ENCODE measurements around the gene TIE1. TPM values are rescaled to one million over a fixed set of nuclear protein-coding genes. Genes with fewer than 3 reads are reported as not detected.

Gene TIE1
- total and polyA plus RNA-seq, 2 experiments from 2014 or later, result 0.21 TPM; not detected in 1

DNA sequence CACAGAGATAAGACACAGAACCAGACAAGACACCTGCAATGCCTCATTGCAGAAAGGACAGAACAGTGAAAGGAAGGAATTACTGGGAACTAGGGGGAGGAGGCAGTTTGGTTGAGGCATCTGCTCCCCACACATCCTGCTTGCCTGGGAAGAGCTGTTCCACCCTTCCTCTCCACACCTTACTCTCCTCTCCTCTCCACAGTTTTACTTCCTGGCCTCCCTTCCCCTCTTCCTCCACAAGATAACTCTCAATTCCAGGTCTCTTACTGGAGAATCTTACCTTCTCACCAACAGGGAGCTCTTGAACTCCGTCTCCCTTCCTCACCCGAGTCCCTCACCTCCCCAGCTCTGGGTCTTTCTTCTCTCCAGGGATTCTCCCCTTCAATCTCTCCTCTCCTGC, 64.9 kb downstream of the TIE1 start:
- Histone ChIP-seq H3K79me2 (ENCODE audit: insufficient read depth) (peaks cover 86% of the 10 kb centered on the region), H3K9me3 (ENCODE audit: low read depth) (no peaks in the 10 kb centered on the region), H3K27me3 (replicated peaks; ENCODE audit: insufficient read depth) (no peaks in the 10 kb centered on the region), H3K4me3 (0 out of 2 replicates have a peak overlapping the region, but pooled peaks have one; percentile 98), H2AFZ (no peak overlapping the region), H4K20me1 (ENCODE audit: insufficient read depth) (no peaks in the 10 kb centered on the region), H3K4me1 (ENCODE audit: insufficient read depth) (peaks cover 19% of the 10 kb centered on the region), H3K9ac (peak overlapping the region; percentile 99), H3K4me2 (ENCODE audit: unreplicated experiment) (no peak overlapping the region), H3K36me3 (ENCODE audit: low read depth) (peaks cover 20% of the 10 kb centered on the region), H3K27ac (peak overlapping the region; percentile 90; the same call in 1 of the 2 replicates), H3F3A (ENCODE audit: insufficient read depth) (peaks cover 53% of the 10 kb centered on the region), H3K9me2 (ENCODE audit: insufficient read depth) (no peaks in the 10 kb centered on the region)
- DNase-seq, result no peak
- TF ChIP-seq EZH2 (IDR thresholded peaks at IDR 0.05; ENCODE audit: insufficient read depth, poor library complexity, severe bottlenecking) (no peak), EZH2phosphoT487 (IDR thresholded peaks at IDR 0.05; ENCODE audit: insufficient read depth, low read depth) (no peak)
- in situ Hi-C loops (cut with MboI), result no loop called here
- 94 to 98% methylated on average over 2 of the region's 2 CpGs for WGBS, 2 experiments (ENCODE audit: low coverage in 1 of 2, low lambda C conversion rate in 2 of 2, missing lambda C conversion rate in 2 of 2)

DNA sequence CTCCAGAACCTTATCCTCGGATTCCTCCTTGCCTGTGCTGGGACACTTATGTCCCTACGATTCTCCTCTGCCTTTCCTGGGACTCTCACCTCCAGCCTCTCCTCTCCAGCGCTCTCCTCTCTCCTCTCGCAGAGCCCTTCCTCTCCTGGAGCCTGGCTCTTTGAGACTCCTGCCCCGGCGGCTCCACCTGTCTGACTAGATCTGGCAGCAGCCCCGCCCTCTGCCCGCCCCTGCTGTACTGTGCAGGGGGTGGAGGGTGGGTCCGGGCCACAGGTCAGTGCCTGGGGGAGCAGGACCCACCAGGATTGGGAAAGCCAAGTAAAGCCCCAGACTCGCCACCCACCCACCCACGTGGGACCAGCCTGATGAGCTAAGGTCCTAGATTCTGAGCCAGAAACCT, 65.4 kb downstream of the TIE1 start:
- no peaks in the 10 kb centered on the region for H3K9me3 ChIP-seq (ENCODE audit: low read depth)
- peak overlapping the region; percentile 99 for H3K9ac ChIP-seq
- H3K27ac ChIP-seq, result peak overlapping the region; percentile 90
- DNase-seq, result no peak
- peaks cover 84% of the 10 kb centered on the region for H3K79me2 ChIP-seq (ENCODE audit: insufficient read depth)
- H2AFZ ChIP-seq, result no peak overlapping the region
- H3K4me2 ChIP-seq (ENCODE audit: unreplicated experiment), result peak overlapping the region; percentile 93
- peaks cover 20% of the 10 kb centered on the region for H3K36me3 ChIP-seq (ENCODE audit: low read depth)
- in situ Hi-C loops (cut with MboI), result no loop called here
- no peaks in the 10 kb centered on the region for H4K20me1 ChIP-seq (ENCODE audit: insufficient read depth)
- TF ChIP-seq EZH2phosphoT487 (IDR thresholded peaks at IDR 0.05; ENCODE audit: insufficient read depth, low read depth) (no peak), EZH2 (IDR thresholded peaks at IDR 0.05; ENCODE audit: insufficient read depth, poor library complexity, severe bottlenecking) (no peak)
- H3K9me2 ChIP-seq (ENCODE audit: insufficient read depth), result no peaks in the 10 kb centered on the region
- H3K27me3 ChIP-seq (replicated peaks; ENCODE audit: insufficient read depth), result no peaks in the 10 kb centered on the region
- WGBS, 2 experiments (ENCODE audit: low coverage in 1 of 2, low lambda C conversion rate in 2 of 2, missing lambda C conversion rate in 2 of 2), result 68 to 79% methylated on average over 4 to 11 of the region's 11 CpGs
- H3K4me3 ChIP-seq, result peak overlapping the region; percentile 98
- peaks cover 54% of the 10 kb centered on the region for H3F3A ChIP-seq (ENCODE audit: insufficient read depth)
- H3K4me1 ChIP-seq (ENCODE audit: insufficient read depth), result peaks cover 18% of the 10 kb centered on the region

GRCh38 chr1:43366601-43367025, 65.8 kb downstream of the TIE1 start:
- 39 to 41% methylated on average over 5 of the region's 5 CpGs for WGBS, 2 experiments (ENCODE audit: low coverage in 1 of 2, low lambda C conversion rate in 2 of 2, missing lambda C conversion rate in 2 of 2)
- Histone ChIP-seq H3K79me2 (ENCODE audit: insufficient read depth) (peaks cover 83% of the 10 kb centered on the region), H3K9ac (peak overlapping the region; percentile 99), H3K4me3 (peak overlapping the region; percentile 98), H3K9me2 (ENCODE audit: insufficient read depth) (no peaks in the 10 kb centered on the region), H3K4me1 (ENCODE audit: insufficient read depth) (peaks cover 13% of the 10 kb centered on the region), H3F3A (ENCODE audit: insufficient read depth) (peaks cover 54% of the 10 kb centered on the region), H3K9me3 (ENCODE audit: low read depth) (no peaks in the 10 kb centered on the region), H3K27ac (peak overlapping the region; percentile 90), H4K20me1 (ENCODE audit: insufficient read depth) (no peaks in the 10 kb centered on the region), H2AFZ (no peak overlapping the region), H3K36me3 (ENCODE audit: low read depth) (peaks cover 18% of the 10 kb centered on the region), H3K4me2 (ENCODE audit: unreplicated experiment) (peak overlapping the region; percentile 93), H3K27me3 (replicated peaks; ENCODE audit: insufficient read depth) (no peaks in the 10 kb centered on the region)
- no peak for TF ChIP-seq EZH2phosphoT487 (IDR thresholded peaks at IDR 0.05; ENCODE audit: insufficient read depth, low read depth)
- TF ChIP-seq EZH2 (IDR thresholded peaks at IDR 0.05; ENCODE audit: insufficient read depth, poor library complexity, severe bottlenecking), result no peak
- in situ Hi-C loops (cut with MboI), result no loop called here
- no peak for DNase-seq

DNA sequence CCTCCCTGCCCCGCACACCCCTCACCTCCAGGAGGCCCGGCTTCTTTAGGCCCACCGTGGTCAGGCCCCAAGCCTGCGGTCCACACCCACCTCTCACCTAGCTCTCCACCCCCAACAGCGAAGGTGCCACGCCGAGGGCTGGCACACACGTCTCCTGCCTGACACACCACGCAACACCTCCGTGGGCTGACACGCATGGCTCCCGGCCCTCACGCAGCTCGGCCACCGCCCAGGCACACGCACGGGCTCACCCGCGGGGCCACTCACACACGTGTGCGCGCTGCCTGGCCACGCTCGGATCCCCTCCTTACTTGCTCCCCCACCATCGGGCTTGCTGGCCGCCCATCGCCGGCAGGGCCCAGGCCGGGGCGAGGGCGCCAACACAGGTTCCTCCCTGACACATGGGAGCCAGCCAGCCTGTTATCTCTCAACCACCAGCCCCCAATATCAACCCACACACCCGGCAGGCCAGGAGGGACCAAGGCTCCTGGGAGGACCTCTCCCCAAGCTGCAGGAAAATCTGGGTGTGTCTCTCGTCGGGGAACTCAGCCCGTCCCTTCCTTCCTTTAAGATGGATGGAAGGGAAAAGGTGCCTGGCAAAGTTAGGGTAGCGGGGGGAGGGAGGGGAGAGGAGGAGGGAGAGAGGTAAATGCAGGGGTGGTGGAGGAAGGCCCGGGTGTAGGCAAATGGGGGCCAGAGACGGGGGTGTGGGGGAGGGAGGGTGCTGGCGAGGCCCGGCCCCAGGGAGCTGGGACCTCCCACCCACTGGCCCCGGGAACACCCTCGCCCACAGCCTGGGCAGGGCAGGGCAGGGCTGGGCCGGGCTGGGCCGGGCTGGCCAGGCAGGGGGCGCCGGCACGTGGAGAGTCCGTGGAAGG, 66.5 kb downstream of the TIE1 start:
- 5 to 7% methylated on average over 32 to 42 of the region's 48 CpGs for WGBS, 2 experiments (ENCODE audit: low coverage in 1 of 2, low lambda C conversion rate in 2 of 2, missing lambda C conversion rate in 2 of 2)

More for the DNA sequence above, 66.5 kb downstream of the TIE1 start:
- DNase-seq, result peak; percentile 74
- Histone ChIP-seq H3K9me3 (ENCODE audit: low read depth) (no peaks in the 10 kb centered on the region), H4K20me1 (ENCODE audit: insufficient read depth) (no peaks in the 10 kb centered on the region), H3K36me3 (ENCODE audit: low read depth) (peaks cover 14% of the 10 kb centered on the region), H3F3A (ENCODE audit: insufficient read depth) (peaks cover 54% of the 10 kb centered on the region), H3K4me2 (ENCODE audit: unreplicated experiment) (peak overlapping the region; percentile 93), H3K27ac (peak overlapping the region; percentile 90), H3K4me3 (peak overlapping the region; percentile 98), H3K9ac (peak overlapping the region; percentile 99), H3K79me2 (ENCODE audit: insufficient read depth) (peaks cover 80% of the 10 kb centered on the region), H3K27me3 (replicated peaks; ENCODE audit: insufficient read depth) (no peaks in the 10 kb centered on the region), H2AFZ (peak overlapping the region; percentile 43), H3K9me2 (ENCODE audit: insufficient read depth) (no peaks in the 10 kb centered on the region), H3K4me1 (ENCODE audit: insufficient read depth) (peaks cover 12% of the 10 kb centered on the region)
- no peak for TF ChIP-seq EZH2phosphoT487 (IDR thresholded peaks at IDR 0.05; ENCODE audit: insufficient read depth, low read depth)
- TF ChIP-seq EZH2 (IDR thresholded peaks at IDR 0.05; ENCODE audit: insufficient read depth, poor library complexity, severe bottlenecking), result no peak
- in situ Hi-C loops (cut with MboI), result no loop called here
